ENCODE data around the gene MRPL36.

DNA sequence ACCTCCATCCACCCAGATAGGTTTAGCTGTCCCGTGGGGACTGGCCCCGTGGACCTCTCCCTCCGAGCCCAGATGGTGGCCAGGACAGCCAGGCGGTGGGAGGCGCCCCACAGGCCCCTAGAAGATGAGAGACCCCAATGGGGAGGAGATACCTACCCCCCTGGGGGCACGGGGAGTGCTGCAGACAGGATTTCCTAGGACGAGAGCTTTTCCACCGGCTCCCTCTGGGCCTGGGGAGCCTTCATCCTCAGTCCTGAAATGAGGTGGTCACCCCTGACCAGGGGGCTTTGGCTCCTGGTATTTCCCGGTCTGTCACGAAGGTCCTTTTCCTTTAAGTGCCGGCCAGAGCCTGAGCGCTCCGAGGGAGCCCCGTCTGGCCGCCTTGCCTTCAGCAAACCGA lies 46.8 kb downstream of the MRPL36 start:
- TF ChIP-seq, protein P1, sequence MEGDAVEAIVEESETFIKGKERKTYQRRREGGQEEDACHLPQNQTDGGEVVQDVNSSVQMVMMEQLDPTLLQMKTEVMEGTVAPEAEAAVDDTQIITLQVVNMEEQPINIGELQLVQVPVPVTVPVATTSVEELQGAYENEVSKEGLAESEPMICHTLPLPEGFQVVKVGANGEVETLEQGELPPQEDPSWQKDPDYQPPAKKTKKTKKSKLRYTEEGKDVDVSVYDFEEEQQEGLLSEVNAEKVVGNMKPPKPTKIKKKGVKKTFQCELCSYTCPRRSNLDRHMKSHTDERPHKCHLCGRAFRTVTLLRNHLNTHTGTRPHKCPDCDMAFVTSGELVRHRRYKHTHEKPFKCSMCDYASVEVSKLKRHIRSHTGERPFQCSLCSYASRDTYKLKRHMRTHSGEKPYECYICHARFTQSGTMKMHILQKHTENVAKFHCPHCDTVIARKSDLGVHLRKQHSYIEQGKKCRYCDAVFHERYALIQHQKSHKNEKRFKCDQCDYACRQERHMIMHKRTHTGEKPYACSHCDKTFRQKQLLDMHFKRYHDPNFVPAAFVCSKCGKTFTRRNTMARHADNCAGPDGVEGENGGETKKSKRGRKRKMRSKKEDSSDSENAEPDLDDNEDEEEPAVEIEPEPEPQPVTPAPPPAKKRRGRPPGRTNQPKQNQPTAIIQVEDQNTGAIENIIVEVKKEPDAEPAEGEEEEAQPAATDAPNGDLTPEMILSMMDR (IDR thresholded peaks at IDR 0.05): no peak
- TF ChIP-seq POLR2A (IDR thresholded peaks at IDR 0.05): no peak
